SK-N-SH (cell line): ENCODE results near the gene RFNG. TPM values are rescaled to one million over a fixed set of nuclear protein-coding genes. Genes with fewer than 3 reads are reported as not detected.

Experiments used
- CTCF ChIA-PET: fragments of 300-600, 350-600 bp; formaldehyde crosslinking; extraction: SDS; loops from one replicate; lab custom pipeline; 2021; lab: Yijun Ruan, JAX
- POLR2A ChIA-PET: fragments of 350-600 bp; sonication (Branson Sonifier 250); formaldehyde crosslinking; extraction: SDS; loops from one replicate; lab custom pipeline; 2020; ENCODE audit warnings: antibody characterized with exemption, inconsistent platforms; lab: Yijun Ruan, JAX
- DNase-seq: peaks from one replicate; pipeline ENCODE4 v3.0.0; 2012
- H2AFZ ChIP-seq: fragments of 200-600 bp; sonication (generic); 2 replicates; pipeline ENCODE4 v1.8.1; 2016; ENCODE audit warnings: antibody characterized with exemption, mild to moderate bottlenecking, low read depth
- H3F3A ChIP-seq: fragments of 200-600 bp; sonication (generic); replicated peaks from 2 replicates; pipeline ENCODE3; 2016; ENCODE audit warnings: antibody characterized with exemption, mild to moderate bottlenecking; ENCODE audit not compliant: insufficient read depth
- H3K27ac ChIP-seq, 2 experiments: fragments of 200-500 bp in 1 of 2; fragments of 200-600 bp in 1 of 2; sonication (Bioruptor generic) in 1 of 2; sonication (generic), shearing (Covaris generic) in 1 of 2; 2 replicates each; pipeline versions ENCODE4 v1.5.1 to v1.6.1; 2014 to 2016; ENCODE audit warnings: low read depth in 2 of 2, inconsistent platforms in 1 of 2, low read length in 1 of 2, mild to moderate bottlenecking in 1 of 2, mixed read lengths in 1 of 2
- H3K27me3 ChIP-seq: fragments of 200-600 bp; sonication (generic), shearing (Covaris generic); 2 replicates; pipeline ENCODE4 v1.6.1; 2016; ENCODE audit warnings: mixed run types; ENCODE audit not compliant: insufficient read depth
- H3K36me3 ChIP-seq, 2 experiments: fragments of 200-500 bp in 1 of 2; fragments of 200-600 bp in 1 of 2; sonication (Bioruptor generic) in 1 of 2; sonication (generic) in 1 of 2; replicated peaks in 1 of 2; 2 replicates each; pipeline versions ENCODE3 to v1.5.1; 2014 to 2016; ENCODE audit warnings: low read length in 1 of 2, mild to moderate bottlenecking in 1 of 2; ENCODE audit not compliant: insufficient read depth in 2 of 2, control insufficient read depth in 1 of 2
- H3K4me1 ChIP-seq, 2 experiments: fragments of 200-500 bp in 1 of 2; fragments of 200-600 bp in 1 of 2; sonication (Bioruptor generic) in 1 of 2; sonication (generic), shearing (Covaris generic) in 1 of 2; 2 replicates each; pipeline versions ENCODE4 v1.5.1 to v1.6.1; 2014 to 2016; ENCODE audit warnings: low read depth in 1 of 2, low read length in 1 of 2, mixed run types in 1 of 2; ENCODE audit not compliant: insufficient read depth in 2 of 2, control insufficient read depth in 1 of 2
- H3K4me2 ChIP-seq: fragments of 200-600 bp; sonication (generic), shearing (Covaris generic); 2 replicates; pipeline ENCODE4 v1.6.1; 2017; ENCODE audit warnings: mixed run types
- H3K4me3 ChIP-seq, 2 experiments: fragments of 200-500 bp in 1 of 2; fragments of 200-600 bp in 1 of 2; sonication (Bioruptor generic) in 1 of 2; sonication (generic), shearing (Covaris generic) in 1 of 2; 2 replicates each; pipeline versions ENCODE4 v1.5.1 to v1.8.1; 2014 to 2016; ENCODE audit warnings: low read depth in 2 of 2, inconsistent platforms in 1 of 2, low read length in 1 of 2, mild to moderate bottlenecking in 1 of 2, mixed read lengths in 1 of 2, moderate library complexity in 1 of 2
- H3K79me2 ChIP-seq: fragments of 200-600 bp; sonication (generic); 2 replicates; pipeline ENCODE4 v1.8.1; 2017; ENCODE audit warnings: mild to moderate bottlenecking; ENCODE audit not compliant: insufficient read depth
- H3K9ac ChIP-seq: fragments of 200-600 bp; sonication (generic); 2 replicates; pipeline ENCODE4 v1.6.1; 2017; ENCODE audit warnings: mixed run types
- H3K9me2 ChIP-seq: fragments of 200-600 bp; sonication (generic); 2 replicates; pipeline ENCODE4 v1.6.1; 2017; ENCODE audit warnings: mixed run types
- H3K9me3 ChIP-seq: fragments of 200-600 bp; sonication (generic); 2 replicates; pipeline ENCODE4 v1.6.1; 2017; ENCODE audit warnings: mixed run types, mild to moderate bottlenecking, moderate library complexity
- H4K20me1 ChIP-seq: fragments of 200-600 bp; sonication (generic); 2 replicates; pipeline ENCODE4 v1.6.1; 2017; ENCODE audit warnings: mild to moderate bottlenecking, mixed run types; ENCODE audit not compliant: insufficient read depth
- CTCF ChIP-seq: fragments of 200-600 bp; sonication (generic); IDR thresholded peaks from 2 replicates; pipeline ENCODE4 v1.6.1; 2017; ENCODE audit warnings: antibody characterized with exemption, mild to moderate bottlenecking, moderate library complexity
- EP300 ChIP-seq, 2 experiments: IDR thresholded peaks; 2 replicates each; pipeline versions ENCODE4 v1.4.0 to v1.6.1; 2012; ENCODE audit warnings: borderline replicate concordance in 1 of 2, low read depth in 1 of 2, low read length in 1 of 2
- FOXJ3 ChIP-seq: sonication (generic); formaldehyde crosslinking; IDR thresholded peaks from 2 replicates; pipeline ENCODE4 v1.5.1; 2020; ENCODE audit warnings: mild to moderate bottlenecking, missing genetic modification reagents
- GATA2 ChIP-seq: sonication (generic); formaldehyde crosslinking; IDR thresholded peaks from 2 replicates; pipeline ENCODE4 v1.5.0; 2020; ENCODE audit warnings: mild to moderate bottlenecking, missing genetic modification reagents
- JUND ChIP-seq: IDR thresholded peaks from 2 replicates; pipeline ENCODE4 v1.4.0; 2012
- MAX ChIP-seq: IDR thresholded peaks from 2 replicates; pipeline ENCODE4 v1.4.0; 2012; ENCODE audit warnings: low read depth
- MXI1 ChIP-seq: IDR thresholded peaks from 2 replicates; pipeline ENCODE4 v1.6.1; 2012; ENCODE audit warnings: mild to moderate bottlenecking, low read depth, low read length, improper control_type of control experiment
- NRF1 ChIP-seq: IDR thresholded peaks from 2 replicates; pipeline ENCODE4 v1.6.1; 2012; ENCODE audit warnings: low read depth, mild to moderate bottlenecking, low read length
- SMC3 ChIP-seq: IDR thresholded peaks from 2 replicates; pipeline ENCODE4 v1.6.1; 2012; ENCODE audit warnings: low read depth, low read length, improper control_type of control experiment
- TAF1 ChIP-seq: IDR thresholded peaks from 2 replicates; pipeline ENCODE4 v1.6.1; 2012; ENCODE audit warnings: low read depth, mild to moderate bottlenecking, low read length, moderate library complexity, borderline replicate concordance
- TEAD4 ChIP-seq: IDR thresholded peaks from 2 replicates; pipeline ENCODE4 v1.4.0; 2012; ENCODE audit warnings: mild to moderate bottlenecking, borderline replicate concordance; ENCODE audit not compliant: insufficient read depth
- USF1 ChIP-seq: IDR thresholded peaks from 2 replicates; pipeline ENCODE4 v1.4.0; 2012; ENCODE audit warnings: low read depth, borderline replicate concordance
- USF2 ChIP-seq: fragments of 150-350 bp; IDR thresholded peaks from 2 replicates; pipeline ENCODE4 v1.6.1; 2017; ENCODE audit warnings: antibody characterized with exemption, low read length, low read depth, borderline replicate concordance
- WGBS: methylation state at CpG from one replicate; pipeline ENCODE4 v1.1.6; 2017; ENCODE audit warnings: low lambda C conversion rate; 5-methylcytosine and 5-hydroxymethylcytosine counted together
- polyA plus RNA-seq, 3 experiments: library from polyadenylated mRNA; depleted of rRNA; stranded (reverse); fragments of >200 nt; gene quantifications; 2 replicates each; pipeline ENCODE4 v1.2.3, GENCODE V29; 2012
- TF ChIP-seq, protein P1 (sequence below): fragments of 150-350 bp; IDR thresholded peaks from 2 replicates; pipeline ENCODE4 v1.6.1; 2016; ENCODE audit warnings: mild to moderate bottlenecking, low read depth, low read length
- TF ChIP-seq, protein P2 (sequence below): IDR thresholded peaks from 2 replicates; pipeline ENCODE4; 2012

The RFNG gene
- polyA plus RNA-seq, 1 of the 3 experiments (the other 2 are of a cell fraction) = 68.6 TPM

- 96% methylated on average over 43 of the region's 48 CpGs for WGBS
- Histone ChIP-seq H3K9me2 (no peaks in the 10 kb centered on the region), H3K4me3 (no peak overlapping the region), H2AFZ (no peak overlapping the region), H3K9ac (no peak overlapping the region), H3K4me1 (no peaks in the 10 kb centered on the region), H3K36me3 (peaks cover 22 to 99% of the 10 kb centered on the region in 2 experiments), H3K27ac (no peak overlapping the region), H3K4me2 (no peak overlapping the region), H3K27me3 (no peaks in the 10 kb centered on the region), H4K20me1 (no peaks in the 10 kb centered on the region), H3K79me2 (peaks cover 1% of the 10 kb centered on the region; the same call in 1 of the 2 replicates), H3F3A (no peaks in the 10 kb centered on the region), H3K9me3 (no peaks in the 10 kb centered on the region)
- ChIA-PET CTCF (interaction anchor here (0.7 to 4.3 kb wide), 7 partner anchors 7 to 128 kb away, joined by 3 to 22 read pairs (median 4); partner anchors contain the start of gene RAC3), POLR2A (no interaction called here)
- DNase-seq = no peak
- TF ChIP-seq TEAD4 = no peak
- no peak for TF ChIP-seq TAF1
- TF ChIP-seq GATA2 (CRISPR knock-in tag) = no peak
- TF ChIP-seq, protein P1, sequence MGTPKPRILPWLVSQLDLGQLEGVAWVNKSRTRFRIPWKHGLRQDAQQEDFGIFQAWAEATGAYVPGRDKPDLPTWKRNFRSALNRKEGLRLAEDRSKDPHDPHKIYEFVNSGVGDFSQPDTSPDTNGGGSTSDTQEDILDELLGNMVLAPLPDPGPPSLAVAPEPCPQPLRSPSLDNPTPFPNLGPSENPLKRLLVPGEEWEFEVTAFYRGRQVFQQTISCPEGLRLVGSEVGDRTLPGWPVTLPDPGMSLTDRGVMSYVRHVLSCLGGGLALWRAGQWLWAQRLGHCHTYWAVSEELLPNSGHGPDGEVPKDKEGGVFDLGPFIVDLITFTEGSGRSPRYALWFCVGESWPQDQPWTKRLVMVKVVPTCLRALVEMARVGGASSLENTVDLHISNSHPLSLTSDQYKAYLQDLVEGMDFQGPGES = no peak
- TF ChIP-seq USF1 = no peak
Measured at GRCh38 chr17:82087961-82088837, 36.6 kb upstream of the RFNG start.

DNA sequence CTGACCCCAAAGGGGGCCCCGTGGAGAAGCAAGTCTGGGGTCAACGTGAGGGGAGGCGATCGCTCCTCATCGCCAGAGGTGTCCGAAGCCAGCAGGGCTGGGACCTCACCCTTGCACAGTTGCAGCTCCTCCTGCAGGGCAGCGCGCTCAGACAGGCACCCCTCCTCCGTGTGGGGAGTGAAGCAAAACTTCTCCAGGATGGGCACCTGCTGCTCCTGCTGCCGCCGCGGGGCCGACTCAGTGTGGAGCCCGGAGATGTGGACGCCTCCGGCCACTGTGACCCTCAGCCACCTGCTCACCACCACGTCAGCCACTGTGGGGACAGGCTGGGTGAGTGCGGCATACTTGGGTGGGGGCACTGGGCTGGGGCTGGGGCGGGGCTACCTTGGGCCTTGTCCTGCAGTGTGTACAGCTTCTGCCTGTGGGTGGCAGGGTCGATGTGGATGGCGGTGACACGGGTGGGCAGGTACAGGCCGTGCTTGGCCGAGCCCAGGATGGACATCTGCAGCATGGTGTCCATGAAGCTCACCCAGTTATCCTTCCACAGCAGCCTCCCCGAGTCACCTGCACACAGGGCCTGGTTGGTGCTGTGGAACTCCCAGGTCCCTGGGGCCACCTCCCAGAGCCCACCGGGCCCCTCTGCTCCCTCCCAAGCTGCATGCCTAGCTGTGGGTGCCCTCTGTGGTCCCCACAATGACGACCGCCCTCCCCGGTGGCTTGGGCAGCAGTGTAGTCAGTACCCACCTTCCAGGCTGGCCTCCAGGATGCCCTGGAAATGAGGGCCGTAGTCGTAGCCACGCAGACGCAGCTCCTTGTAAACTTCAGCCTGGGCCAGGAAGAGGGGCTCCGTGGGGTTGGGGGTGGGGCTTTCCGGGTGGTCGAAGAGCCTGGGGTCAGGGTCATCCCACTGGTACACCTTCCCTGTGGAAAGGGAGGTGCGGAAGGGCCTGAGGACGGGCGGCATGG lies 35.6 kb upstream of the RFNG start:
- DNase-seq = no peak
- H2AFZ ChIP-seq = no peak overlapping the region
- no peak overlapping the region for H3K27ac ChIP-seq
- no peaks in the 10 kb centered on the region for H3F3A ChIP-seq
- no peak overlapping the region for H3K4me3 ChIP-seq
- no peaks in the 10 kb centered on the region for H3K9me2 ChIP-seq
- 94% methylated on average over 34 of the region's 39 CpGs for WGBS
- no peaks in the 10 kb centered on the region for H3K9me3 ChIP-seq
- CTCF ChIA-PET = interaction anchor here (1.0 to 2.3 kb wide), 3 partner anchors 8 to 67 kb away, joined by 3 to 9 read pairs (median 3); partner anchors contain the start of gene RAC3
- no peak overlapping the region for H3K4me2 ChIP-seq
- no peaks in the 10 kb centered on the region for H3K27me3 ChIP-seq
- peaks cover 24 to 100% of the 10 kb centered on the region in 2 experiments for H3K36me3 ChIP-seq
- no peak for TF ChIP-seq TEAD4
- TF ChIP-seq TAF1 = no peak
- no peak for TF ChIP-seq FOXJ3
- no peak for TF ChIP-seq USF2
- no peak for TF ChIP-seq EP300 (IDR thresholded peaks at IDR 0.05; ENCODE audit: borderline replicate concordance in 1 of 2, low read depth in 1 of 2, low read length in 1 of 2)
- TF ChIP-seq NRF1 = no peak
- TF ChIP-seq SMC3 = no peak
- TF ChIP-seq, protein P2, sequence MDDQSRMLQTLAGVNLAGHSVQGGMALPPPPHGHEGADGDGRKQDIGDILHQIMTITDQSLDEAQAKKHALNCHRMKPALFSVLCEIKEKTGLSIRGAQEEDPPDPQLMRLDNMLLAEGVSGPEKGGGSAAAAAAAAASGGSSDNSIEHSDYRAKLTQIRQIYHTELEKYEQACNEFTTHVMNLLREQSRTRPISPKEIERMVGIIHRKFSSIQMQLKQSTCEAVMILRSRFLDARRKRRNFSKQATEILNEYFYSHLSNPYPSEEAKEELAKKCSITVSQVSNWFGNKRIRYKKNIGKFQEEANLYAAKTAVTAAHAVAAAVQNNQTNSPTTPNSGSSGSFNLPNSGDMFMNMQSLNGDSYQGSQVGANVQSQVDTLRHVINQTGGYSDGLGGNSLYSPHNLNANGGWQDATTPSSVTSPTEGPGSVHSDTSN = no peak
- TF ChIP-seq MAX = no peak
- TF ChIP-seq MXI1 = no peak
- no peak for TF ChIP-seq CTCF
- no peak for TF ChIP-seq JUND
- TF ChIP-seq, all 33 proteins: peak for 0
- Histone ChIP-seq H4K20me1 (no peaks in the 10 kb centered on the region), H3K4me1 (no peaks in the 10 kb centered on the region), H3K79me2 (no peaks in the 10 kb centered on the region), H3K9ac (no peak overlapping the region)
- POLR2A ChIA-PET = interaction anchor here (0.7 to 1.2 kb wide), 3 partner anchors 9 to 31 kb away, joined by 3 to 5 read pairs (median 3); no protein-coding TSS in a partner anchor
